Measurements from ENCODE around the gene ZNF639. TPM values are rescaled to one million over a fixed set of nuclear protein-coding genes. Genes with fewer than 3 reads are reported as not detected.
A peak's percentile ranks its signal among the peaks of the same experiment; 100 is the strongest.

The ZNF639 gene
- total RNA-seq (2016; rRNA removed; fragmentation: Illumina TruSeq; extraction: Trizol) (42.4 and 46.7 TPM in 2 replicates), polyA plus RNA-seq (2011; rRNA removed) (10.1 and 11.6 TPM in 2 replicates), polyA minus RNA-seq (2011; rRNA and poly(A)+ RNA removed; ENCODE audit: low replicate concordance) (3.7 and 11.2 TPM in 2 replicates), Bru-seq, nascent RNA (percentile 89 among the genes with signal in this experiment), BruChase-seq, experiment 1, labeled RNA remaining after a 6-hour chase (percentile 91 among the genes with signal in this experiment), BruChase-seq, experiment 2, labeled RNA remaining after a 2-hour chase (percentile 94 among the genes with signal in this experiment)
- 13.5 and 14.4 TPM in 2 replicates for total RNA-seq (2016; cell fraction: cytosol; rRNA removed; fragmentation: Illumina TruSeq; extraction: Trizol; ENCODE audit: low read depth)
- 41.6 and 46.5 TPM in 2 replicates for total RNA-seq (2016; cell fraction: insoluble cytoplasmic fraction; rRNA removed; fragmentation: Illumina TruSeq; extraction: Trizol)
- 46.9 and 52.9 TPM in 2 replicates for total RNA-seq (2016; cell fraction: membrane; rRNA removed; fragmentation: Illumina TruSeq; extraction: Trizol)
- total RNA-seq (2016; cell fraction: nucleus; rRNA removed; fragmentation: Illumina TruSeq; extraction: Trizol): 24.3 and 28.0 TPM in 2 replicates
- polyA plus RNA-seq (2011; cell fraction: cytosol; rRNA removed): 5.4 and 7.5 TPM in 2 replicates
- polyA plus RNA-seq (2011; cell fraction: nucleus; rRNA removed): 3.8 and 4.4 TPM in 2 replicates
- 16.7 and 20.0 TPM in 2 replicates for polyA plus RNA-seq (2012)
- 10.6 and 11.7 TPM in 2 replicates for polyA plus RNA-seq (2016; cell fraction: cytosol; fragmentation: Illumina TruSeq; extraction: Trizol; ENCODE audit: low read depth)
- polyA plus RNA-seq (2016; cell fraction: insoluble cytoplasmic fraction; fragmentation: Illumina TruSeq; extraction: Trizol; ENCODE audit: low read depth): 44.3 and 45.2 TPM in 2 replicates
- polyA plus RNA-seq (2016; cell fraction: membrane; fragmentation: Illumina TruSeq; extraction: Trizol; ENCODE audit: low read depth): 27.4 and 31.7 TPM in 2 replicates
- polyA plus RNA-seq (2016; cell fraction: nucleus; fragmentation: Illumina TruSeq; extraction: Trizol; ENCODE audit: insufficient read depth, low read depth): 44.1 and 46.6 TPM in 2 replicates
- polyA minus RNA-seq (2011; cell fraction: cytosol; rRNA and poly(A)+ RNA removed): 8.1 and 9.0 TPM in 2 replicates
- 10.8 and 11.1 TPM in 2 replicates for polyA minus RNA-seq (2011; cell fraction: nucleus; rRNA and poly(A)+ RNA removed)
- long read RNA-seq, experiment 1, partial matches to known transcripts: 0 of 3 reads
- long read RNA-seq, experiment 1, other reads (novel, unspliced or antisense): 1 of 3 reads
- long read RNA-seq, experiment 2, transcript ZNF639-207 (7 exons, 1,228 nt): major isoform, 6 of 40 reads
- long read RNA-seq, experiment 2, partial matches to known transcripts: 8 of 40 reads
- long read RNA-seq, experiment 2, other reads (novel, unspliced or antisense): 22 of 40 reads

DNA sequence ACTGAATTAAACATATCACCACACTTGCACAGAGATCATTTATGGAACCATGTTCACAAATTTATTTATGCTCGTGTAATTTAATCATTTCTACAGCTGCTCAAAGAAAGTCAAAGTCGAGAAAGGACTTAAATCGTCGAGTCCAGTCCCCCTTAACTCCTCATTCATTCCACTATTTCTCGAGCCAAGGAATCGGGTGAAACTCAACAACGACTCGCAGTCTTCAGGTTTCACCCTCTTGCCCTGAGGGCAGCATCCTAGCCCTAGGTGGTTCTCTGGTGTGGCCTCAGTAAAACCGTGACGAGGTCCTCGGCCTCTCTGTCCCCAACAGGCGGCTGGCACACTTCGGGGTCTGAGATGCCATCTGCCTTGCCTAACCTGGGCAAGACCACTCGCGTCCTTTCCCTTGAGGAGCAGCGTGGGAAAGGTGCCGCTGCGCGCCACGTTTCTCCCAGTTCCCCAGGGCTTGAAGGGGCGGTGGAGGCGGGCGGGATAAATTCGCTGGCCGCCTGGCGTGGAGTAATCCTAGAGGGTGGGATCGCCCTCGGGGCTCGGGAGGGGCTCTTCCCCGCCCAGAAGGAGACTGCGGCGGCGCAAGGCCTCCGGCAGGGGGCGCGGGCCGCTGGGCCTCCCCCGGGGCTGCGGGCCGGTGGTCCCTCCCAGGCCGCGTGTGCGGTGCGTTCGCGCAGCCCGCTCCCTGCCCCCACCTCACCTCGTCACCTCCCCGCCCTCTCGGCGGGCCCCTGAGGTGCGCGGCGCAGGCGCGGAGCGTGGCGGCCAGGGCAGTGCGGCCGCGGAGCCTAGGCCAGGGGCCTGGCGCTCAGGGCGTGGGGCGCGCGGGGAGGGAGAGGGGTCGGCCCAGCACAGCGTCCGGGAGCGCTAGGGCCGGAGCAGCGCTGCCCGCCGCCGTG, at the start of gene ZNF639:
Gene ZNF639, plus strand, starts transcription at position 746 of the 911 bp plus-strand sequence. CDS start 5,263 bp downstream, outside the sequence.
- FAIRE-seq (no peak), DNase-seq (ENCODE audit: low spot score) (peak; percentile 78), ATAC-seq (peak; percentile 92)
- Histone ChIP-seq H3K79me2 (ENCODE audit: insufficient read depth, low read length) (peaks cover 39% of the 10 kb centered on the region), H3K4me3 (replicated peaks in 1 of 3; ENCODE audit: insufficient read depth in 1 of 3, low read depth in 2 of 3, low read length in 3 of 3) (peak within 1 kb of the TSS; percentile 84 to 99 (median 92)), H4K20me1 (ENCODE audit: insufficient read depth, low read length) (peaks cover 6% of the 10 kb centered on the region; the same call in 1 of the 2 replicates), H3K9ac (ENCODE audit: insufficient read depth, low read depth, low read length) (peak within 1 kb of the TSS; percentile 97), H3K4me1 (ENCODE audit: insufficient read depth, low read length) (peaks cover 48% of the 10 kb centered on the region), H3K4me2 (ENCODE audit: low read depth, low read length) (peak within 1 kb of the TSS; percentile 97), H3K27ac (ENCODE audit: extremely low read length, insufficient read depth, low read length) (peak within 1 kb of the TSS; percentile 85), H3K9me3 (ENCODE audit: low read length) (no peaks in the 10 kb centered on the region), H3K27me3 (ENCODE audit: control insufficient read depth in 1 of 2, insufficient read depth in 2 of 2, low read length in 2 of 2) (no peaks in the 10 kb centered on the region; a peak in 1 of 5 replicates), H2AFZ (ENCODE audit: low read length) (peak within 1 kb of the TSS; percentile 96), H3K36me3 (replicated peaks in 1 of 2; ENCODE audit: control insufficient read depth in 1 of 2, insufficient read depth in 2 of 2, low read length in 2 of 2) (0 out of 5 replicates have a peak, but pooled peaks cover 0 to 2% of the 10 kb centered on the region in 2 experiments)
- ChIA-PET CTCF (ENCODE audit: low intra/inter-chr PET ratio, low total read pairs) (interaction anchor here (1.6 to 2.9 kb wide), 3 partner anchors 175 to 307 kb away, joined by 5 to 16 read pairs (median 12); partner anchors contain the start of gene PIK3CA), POLR2A (interaction anchor here (1.0 to 1.8 kb wide), 3 partner anchors 175 to 240 kb away, joined by 4 to 6 read pairs (median 4); partner anchors contain the start of genes ACTL6A and PIK3CA)
- intact Hi-C loops (cut with micrococcal nuclease; ENCODE audit: unreplicated experiment) (loop anchor here (1.0 to 10.0 kb wide), 4 partner anchors 25 to 322 kb away; partner anchors contain the start of gene MFN1), in situ Hi-C loops (cut with HindIII; ENCODE audit: extremely low pct_ligation_motif_present, low pct_unique_long_range_greater_than_20kb) (loop anchor here (5.0 to 25.0 kb wide), 4 partner anchors 175 to 885 kb away; partner anchors contain the start of gene PIK3CA)
- BruUV-seq (replicated peaks): TSS peak; percentile 91
- WGBS (ENCODE audit: low lambda C conversion rate): 2% methylated on average over 13 of the region's 75 CpGs
- TF ChIP-seq CHD2 (IDR thresholded peaks at IDR 0.05; ENCODE audit: low read depth, low read length) (peak; percentile 51; the same call in 1 of the 2 replicates), HES4 (CRISPR knock-in tag; IDR thresholded peaks at IDR 0.05; ENCODE audit: borderline replicate concordance) (no peak; the same call in 1 of the 2 replicates), CCDC6 (CRISPR knock-in tag; IDR thresholded peaks at IDR 0.05) (peak; percentile 74; the same call in 1 of the 2 replicates), KAT2B (IDR thresholded peaks at IDR 0.05; ENCODE audit: borderline replicate concordance, low read depth, low read length) (no peak), PTBP1 (IDR thresholded peaks at IDR 0.05; ENCODE audit: low read depth, low read length, poor library complexity, severe bottlenecking) (peak; percentile 75), ZNF556 (CRISPR knock-in tag; IDR thresholded peaks at IDR 0.05; ENCODE audit: borderline replicate concordance) (peak; percentile 67; the same call in 1 of the 2 replicates), PHF21A (CRISPR knock-in tag; IDR thresholded peaks at IDR 0.05) (peak; percentile 54), MEIS1 (CRISPR knock-in tag; IDR thresholded peaks at IDR 0.05; ENCODE audit: borderline replicate concordance) (peak; percentile 37; the same call in 1 of the 2 replicates), ZNF543 (CRISPR knock-in tag; IDR thresholded peaks at IDR 0.05) (peak; percentile 62; the same call in 1 of the 2 replicates), ZNF383 (CRISPR knock-in tag; IDR thresholded peaks at IDR 0.05; ENCODE audit: borderline replicate concordance) (0 out of 2 replicates have a peak, but pooled peaks have one; percentile 16), NFKB2 (CRISPR knock-in tag; IDR thresholded peaks at IDR 0.05; ENCODE audit: borderline replicate concordance) (peak; percentile 67; the same call in 1 of the 2 replicates), MIER3 (CRISPR knock-in tag; IDR thresholded peaks at IDR 0.05; ENCODE audit: borderline replicate concordance) (0 out of 2 replicates have a peak, but pooled peaks have one; percentile 42)
- TF ChIP-seq, protein P1, sequence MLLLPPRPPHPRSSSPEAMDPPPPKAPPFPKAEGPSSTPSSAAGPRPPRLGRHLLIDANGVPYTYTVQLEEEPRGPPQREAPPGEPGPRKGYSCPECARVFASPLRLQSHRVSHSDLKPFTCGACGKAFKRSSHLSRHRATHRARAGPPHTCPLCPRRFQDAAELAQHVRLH (CRISPR knock-in tag; IDR thresholded peaks at IDR 0.05; ENCODE audit: borderline replicate concordance, low read depth): peak; percentile 23; the same call in 1 of the 2 replicates
- TF ChIP-seq, protein P2, sequence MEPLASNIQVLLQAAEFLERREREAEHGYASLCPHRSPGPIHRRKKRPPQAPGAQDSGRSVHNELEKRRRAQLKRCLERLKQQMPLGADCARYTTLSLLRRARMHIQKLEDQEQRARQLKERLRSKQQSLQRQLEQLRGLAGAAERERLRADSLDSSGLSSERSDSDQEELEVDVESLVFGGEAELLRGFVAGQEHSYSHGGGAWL (CRISPR knock-in tag; IDR thresholded peaks at IDR 0.05): peak; percentile 39; the same call in 1 of the 2 replicates
- TF ChIP-seq, protein P3, sequence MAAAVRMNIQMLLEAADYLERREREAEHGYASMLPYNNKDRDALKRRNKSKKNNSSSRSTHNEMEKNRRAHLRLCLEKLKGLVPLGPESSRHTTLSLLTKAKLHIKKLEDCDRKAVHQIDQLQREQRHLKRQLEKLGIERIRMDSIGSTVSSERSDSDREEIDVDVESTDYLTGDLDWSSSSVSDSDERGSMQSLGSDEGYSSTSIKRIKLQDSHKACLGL (CRISPR knock-in tag; IDR thresholded peaks at IDR 0.05): 0 out of 2 replicates have a peak, but pooled peaks have one; percentile 11
